HL-60/S4 (cell line): ENCODE results near the gene ACSS1.

Experiments used
- in situ Hi-C: fragments of 300-500 bp; cut with MboI; formaldehyde crosslinking; loops from 2 replicates; pipeline ENCODE4 v1.14.3; 2022; ENCODE audit warnings: low sequenced_read_pairs

Gene ACSS1

DNA sequence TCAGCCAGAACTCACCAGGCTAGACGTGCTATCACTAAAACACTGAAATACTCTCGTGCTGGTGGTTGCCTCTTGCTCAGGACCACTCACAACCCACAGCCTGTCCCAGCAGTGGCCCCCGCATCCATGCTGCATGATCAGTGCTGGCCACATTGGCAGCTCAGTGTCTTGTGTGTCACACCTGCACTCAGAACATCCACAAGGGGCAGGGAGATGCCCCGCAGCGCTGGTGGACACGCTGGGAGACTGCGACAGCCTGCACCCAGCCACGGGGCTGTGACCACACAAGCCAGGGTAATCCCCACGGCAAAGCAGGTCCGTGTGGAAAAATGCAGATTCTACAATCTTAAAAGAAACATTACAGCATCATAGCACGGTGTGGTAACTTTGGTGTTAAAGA is 41.5 kb downstream of the ACSS1 start:
- in situ Hi-C loops, result no loop called here

GRCh38 chr20:25015986-25016385 is 42.0 kb downstream of the ACSS1 start:
- in situ Hi-C loops, result no loop called here

DNA sequence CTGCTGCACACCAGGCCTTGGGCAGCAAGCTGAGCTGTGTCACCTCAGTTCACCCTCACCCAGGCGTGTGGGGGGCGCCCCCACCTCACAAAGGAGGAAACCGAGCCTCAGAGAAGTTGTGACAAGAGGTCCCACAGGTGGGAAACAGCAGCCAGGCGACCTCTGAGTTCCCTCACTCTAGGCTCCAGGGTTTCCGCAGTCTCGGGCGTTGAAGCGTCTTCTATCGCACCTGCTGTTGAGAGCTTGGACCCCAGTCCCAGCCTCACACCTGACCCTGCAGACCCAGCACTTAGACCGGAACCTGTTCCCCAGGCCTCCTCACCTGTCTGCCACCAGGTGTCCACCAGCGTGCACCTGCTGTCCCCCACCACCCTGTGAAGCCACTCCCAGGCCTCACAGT is 43.1 kb downstream of the ACSS1 start:
- in situ Hi-C loops, result no loop called here

GRCh38 chr20:25013478-25014380 is 44.2 kb downstream of the ACSS1 start:
- in situ Hi-C loops, result no loop called here

DNA sequence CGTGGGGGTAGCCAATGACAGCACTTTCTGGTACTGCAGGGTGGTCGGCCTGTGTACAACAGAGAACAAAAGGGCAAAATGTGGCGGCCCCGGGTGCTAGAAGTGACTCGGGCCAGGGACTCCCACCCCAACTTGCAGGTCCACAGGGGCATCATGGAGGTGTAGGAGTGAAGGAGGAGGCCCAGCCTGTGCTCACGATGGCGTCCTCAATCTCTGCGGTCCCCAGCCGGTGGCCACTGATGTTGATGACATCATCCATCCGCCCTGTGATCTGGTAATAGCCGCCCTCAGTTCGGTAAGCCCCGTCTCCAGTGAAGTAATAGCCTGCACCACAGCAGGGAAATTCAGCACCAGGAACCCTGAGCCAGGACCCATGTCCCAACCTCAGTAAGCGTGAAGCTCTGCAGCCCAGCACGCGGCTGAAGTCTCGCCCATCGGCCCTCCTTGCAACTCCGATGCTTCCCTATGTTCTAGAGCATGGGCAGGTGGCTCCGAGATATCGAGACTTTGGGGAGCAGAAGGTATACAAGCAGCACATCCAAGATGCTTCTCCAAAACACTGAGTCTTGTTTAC is 45.2 kb downstream of the ACSS1 start:
- in situ Hi-C loops, result no loop called here

- in situ Hi-C loops, result no loop called here
These were observed 46.1 kb downstream of the ACSS1 start for GRCh38 chr20:25011831-25012241.

DNA sequence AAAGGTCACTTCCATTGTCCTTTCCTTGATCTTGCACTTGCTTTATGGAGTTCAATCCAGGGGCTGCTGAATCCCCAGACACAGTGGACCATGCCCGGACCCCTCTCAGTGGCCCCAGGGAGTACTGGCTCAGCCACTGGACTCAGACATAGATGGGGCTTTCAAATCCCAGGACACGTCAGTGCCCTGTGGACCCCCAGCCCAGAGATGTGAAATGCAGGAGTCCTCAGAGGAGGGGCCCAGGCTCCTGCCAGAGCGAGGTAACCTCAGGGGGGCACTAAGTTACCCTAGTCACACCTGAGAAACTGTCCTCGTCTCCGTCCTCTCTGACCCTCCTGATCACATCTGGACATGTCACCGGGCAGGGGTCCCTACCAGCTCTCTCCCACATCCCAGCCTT is 46.7 kb downstream of the ACSS1 start:
- in situ Hi-C loops, result no loop called here

GRCh38 chr20:25009218-25010145 is 48.5 kb downstream of the ACSS1 start:
- in situ Hi-C loops, result loop anchor here (5.0 to 10.0 kb wide), 2 partner anchors 53 to 135 kb away; no protein-coding TSS in a partner anchor

GRCh38 chr20:25008388-25009217 is 49.3 kb downstream of the ACSS1 start:
- in situ Hi-C loops, result loop anchor here (5.0 to 10.0 kb wide), 2 partner anchors 54 to 136 kb away; no protein-coding TSS in a partner anchor

DNA sequence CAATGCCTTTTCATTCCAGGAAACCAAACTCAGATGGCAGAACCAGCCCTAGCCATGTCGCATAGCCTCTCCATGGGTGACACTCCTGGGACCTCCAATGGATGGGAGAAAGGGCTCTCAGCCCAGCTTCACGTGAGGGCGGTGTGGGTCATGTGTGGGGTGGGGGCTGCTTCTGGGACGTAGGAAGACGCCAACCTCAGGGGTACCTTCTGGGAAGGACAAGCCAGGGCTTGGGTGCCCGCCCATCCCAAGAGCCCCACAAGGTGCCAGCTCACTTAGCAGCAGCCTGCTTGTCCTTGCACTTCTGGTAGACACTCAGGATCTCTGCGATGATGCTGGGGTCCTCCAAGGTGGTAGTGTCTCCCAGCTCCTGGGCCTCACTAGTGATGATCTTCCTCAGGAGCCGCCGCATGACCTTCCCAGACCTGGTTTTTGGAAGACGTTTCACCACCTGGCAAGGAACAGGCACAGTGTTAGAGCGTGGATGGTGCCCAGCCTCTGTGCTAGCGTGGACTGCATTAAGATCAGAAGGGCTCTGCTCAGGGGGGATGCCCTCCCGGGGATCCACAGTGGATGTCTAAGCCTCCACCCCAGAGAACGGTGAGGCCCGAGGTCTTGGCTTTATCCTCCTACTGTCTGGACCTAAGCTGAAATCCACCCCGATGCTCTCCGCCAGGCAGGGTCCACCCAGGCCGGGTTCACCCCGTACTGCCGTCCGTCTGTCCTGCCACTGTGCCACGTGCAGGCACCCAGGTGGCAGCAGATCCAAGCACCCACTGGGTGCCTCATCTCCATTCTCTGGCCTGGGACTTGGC is 50.2 kb downstream of the ACSS1 start:
- in situ Hi-C loops, result loop anchor here (5.0 to 10.0 kb wide), 2 partner anchors 55 to 137 kb away; no protein-coding TSS in a partner anchor

DNA sequence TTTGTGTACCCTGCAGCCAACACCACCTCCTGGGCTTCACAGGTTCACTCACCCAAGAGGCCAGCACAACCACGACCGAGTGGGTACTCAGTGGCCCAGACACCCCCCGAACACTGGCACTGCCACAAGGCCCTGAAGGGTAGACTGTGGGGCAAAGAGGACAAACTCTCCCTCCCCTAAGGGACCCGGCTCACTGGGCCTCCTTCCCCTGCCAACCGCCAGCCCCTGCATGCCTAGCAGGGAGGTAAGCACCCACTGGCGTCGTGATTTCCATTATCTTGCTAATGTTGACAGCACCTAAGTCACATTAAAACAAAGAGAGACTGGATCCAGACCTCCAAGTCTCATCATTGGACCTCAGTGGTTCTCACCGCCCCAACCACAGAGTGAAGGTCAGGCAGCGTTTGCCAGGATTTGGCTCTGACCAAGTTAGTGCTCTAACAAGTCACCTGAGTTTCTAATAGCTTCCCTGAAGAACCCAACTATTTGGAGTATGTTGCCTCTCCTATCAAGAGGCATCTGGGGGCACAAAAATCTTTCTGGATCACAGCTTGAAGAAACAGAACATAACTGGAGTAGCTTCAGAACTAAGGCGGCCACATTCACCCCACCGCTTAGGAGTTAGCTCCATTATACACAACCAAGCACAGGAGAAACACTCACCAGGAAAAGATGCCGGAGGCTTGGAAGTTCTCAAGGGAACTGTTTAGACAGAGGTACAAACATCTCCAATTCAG is 51.3 kb downstream of the ACSS1 start:
- in situ Hi-C loops, result loop anchor here (5.0 to 10.0 kb wide), 2 partner anchors 56 to 138 kb away; no protein-coding TSS in a partner anchor

DNA sequence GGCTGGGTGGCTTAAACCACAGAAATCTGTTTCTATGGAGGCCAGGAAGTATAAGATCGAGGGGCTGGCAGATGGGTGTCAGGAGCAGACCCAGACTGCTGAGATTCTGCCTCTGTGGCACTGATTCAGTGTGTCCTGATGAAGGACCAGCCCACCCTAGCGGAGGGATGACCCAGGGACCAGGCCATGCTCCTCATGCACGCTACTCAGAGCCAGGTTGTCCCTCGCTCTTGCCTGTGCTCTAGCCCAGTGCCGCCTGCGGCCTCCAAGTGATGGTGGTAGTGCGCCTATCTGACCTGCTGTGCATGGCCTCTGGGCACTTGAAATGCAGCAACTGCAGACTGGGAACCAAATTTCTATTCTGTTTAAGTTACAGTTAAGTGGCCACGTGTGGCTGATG is 52.3 kb downstream of the ACSS1 start:
- in situ Hi-C loops, result loop anchor here (5.0 to 10.0 kb wide), 2 partner anchors 57 to 139 kb away; no protein-coding TSS in a partner anchor

DNA sequence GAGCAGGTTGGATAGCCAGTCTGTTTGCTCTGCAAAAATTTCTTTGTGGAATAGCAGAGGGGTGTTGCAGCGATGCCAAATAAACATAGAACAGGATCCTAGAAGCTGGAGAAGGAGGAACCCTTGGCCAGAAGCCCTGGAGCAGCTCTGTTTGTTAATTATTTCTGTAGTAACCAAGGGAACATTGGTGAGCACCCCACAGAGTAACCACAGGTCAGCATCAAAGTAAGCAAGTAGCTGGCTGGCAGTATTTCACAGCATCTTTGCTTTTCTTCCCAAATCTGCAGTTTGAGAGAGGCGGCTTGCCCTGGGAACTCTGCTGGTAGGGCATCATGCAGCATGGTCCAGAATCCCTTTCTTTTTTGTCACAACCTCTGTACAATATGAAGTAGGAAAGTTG is 52.7 kb downstream of the ACSS1 start:
- in situ Hi-C loops, result loop anchor here (5.0 to 10.0 kb wide), 2 partner anchors 57 to 140 kb away; no protein-coding TSS in a partner anchor

GRCh38 chr20:25003002-25003401 is 54.9 kb downstream of the ACSS1 start:
- in situ Hi-C loops, result loop anchor here (10.0 kb wide), 1 partner anchor 142 kb away; no protein-coding TSS in a partner anchor

DNA sequence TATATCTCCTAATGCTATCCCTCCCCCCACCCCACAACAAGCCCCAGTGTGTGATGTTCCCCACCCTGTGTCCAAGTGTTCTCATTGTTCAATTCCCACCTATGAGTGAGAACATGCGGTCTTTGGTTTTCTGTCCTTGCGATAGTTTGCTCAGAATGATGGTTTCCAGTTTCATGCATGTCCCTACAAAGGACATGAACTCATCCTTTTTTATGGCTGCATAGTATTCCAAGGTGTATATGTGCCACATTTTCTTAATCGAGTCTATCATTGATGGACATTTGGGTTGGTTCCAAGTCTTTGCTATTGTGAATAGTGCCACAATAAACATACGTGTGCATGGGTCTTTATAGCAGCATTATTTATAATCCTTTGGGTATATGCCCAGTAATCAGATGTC is 56.6 kb downstream of the ACSS1 start:
- in situ Hi-C loops, result loop anchor here (10.0 kb wide), 1 partner anchor 143 kb away; no protein-coding TSS in a partner anchor

- in situ Hi-C loops, result loop anchor here (10.0 kb wide), 1 partner anchor 144 kb away; no protein-coding TSS in a partner anchor
These were observed 57.6 kb downstream of the ACSS1 start for GRCh38 chr20:25000268-25000801.

- in situ Hi-C loops, result loop anchor here (10.0 kb wide), 1 partner anchor 405 kb away; the partner anchor contains the start of gene GINS1
These were observed 58.4 kb downstream of the ACSS1 start for GRCh38 chr20:24999568-24999967.
